ENCODE results near the gene NIN. TPM values are rescaled to one million over a fixed set of nuclear protein-coding genes. Genes with fewer than 3 reads are reported as not detected.

The NIN gene
- polyA plus RNA-seq, 3 donors: 34.6 to 36.0 (median 35.1) TPM

DNA sequence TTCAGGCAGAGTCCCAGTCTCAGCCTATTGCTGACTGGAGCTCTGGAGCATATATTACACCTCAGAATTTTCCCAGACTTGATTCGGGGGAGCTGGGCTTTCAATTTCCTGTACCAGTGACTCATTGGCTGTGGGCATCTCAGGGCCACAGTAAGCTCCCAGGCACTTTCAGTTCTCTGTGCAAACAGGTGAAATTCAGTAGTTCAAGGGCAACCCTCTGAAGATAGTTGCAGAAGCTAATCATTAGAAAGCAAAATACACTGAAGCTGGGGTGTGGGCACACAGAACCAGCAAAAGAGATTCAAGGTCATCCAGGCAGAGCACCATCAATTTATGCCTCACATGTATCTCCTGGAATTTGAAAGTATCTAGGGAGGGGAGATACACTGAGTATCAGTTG is 8.1 kb upstream of the NIN start:
- no peak for DNase-seq (ENCODE audit: low read depth in 3 of 3, low spot score in 2 of 3)

GRCh38 chr14:50837850-50838470 is 7.0 kb upstream of the NIN start:
- DNase-seq (ENCODE audit: low read depth in 3 of 3, low spot score in 2 of 3): no peak

- DNase-seq (ENCODE audit: low read depth in 3 of 3, low spot score in 2 of 3): no peak
Measured at GRCh38 chr14:50837271-50837670, 6.3 kb upstream of the NIN start.

GRCh38 chr14:50836515-50836914 is 5.6 kb upstream of the NIN start:
- no peak for DNase-seq (ENCODE audit: low read depth in 3 of 3, low spot score in 2 of 3)

- no peak for DNase-seq (ENCODE audit: low read depth in 3 of 3, low spot score in 2 of 3)
Measured at GRCh38 chr14:50835280-50835679, 4.3 kb upstream of the NIN start.

DNA sequence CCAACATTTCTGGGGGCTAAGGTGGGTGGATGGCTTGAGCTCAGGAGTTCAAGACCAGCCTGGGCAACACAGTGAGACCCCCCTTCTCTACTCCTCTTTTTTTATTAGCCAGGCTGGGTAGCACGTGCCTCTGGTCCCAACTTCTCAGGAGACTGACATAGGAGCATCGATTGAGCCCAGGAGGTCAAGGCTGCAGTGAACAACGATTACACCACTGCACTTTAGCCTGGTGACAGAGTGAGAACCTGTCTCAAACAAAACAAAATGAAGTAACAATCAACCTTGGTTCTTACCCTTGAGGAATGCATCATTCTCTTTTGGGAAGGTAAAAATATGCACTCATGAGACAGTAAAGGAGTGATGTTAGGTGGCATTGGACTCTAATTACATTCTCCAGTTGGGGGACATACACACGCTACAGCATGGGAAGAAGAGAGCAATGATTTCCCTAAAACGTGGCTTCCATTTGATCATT is 3.9 kb upstream of the NIN start:
- DNase-seq (ENCODE audit: low read depth in 3 of 3, low spot score in 2 of 3): no peak

DNA sequence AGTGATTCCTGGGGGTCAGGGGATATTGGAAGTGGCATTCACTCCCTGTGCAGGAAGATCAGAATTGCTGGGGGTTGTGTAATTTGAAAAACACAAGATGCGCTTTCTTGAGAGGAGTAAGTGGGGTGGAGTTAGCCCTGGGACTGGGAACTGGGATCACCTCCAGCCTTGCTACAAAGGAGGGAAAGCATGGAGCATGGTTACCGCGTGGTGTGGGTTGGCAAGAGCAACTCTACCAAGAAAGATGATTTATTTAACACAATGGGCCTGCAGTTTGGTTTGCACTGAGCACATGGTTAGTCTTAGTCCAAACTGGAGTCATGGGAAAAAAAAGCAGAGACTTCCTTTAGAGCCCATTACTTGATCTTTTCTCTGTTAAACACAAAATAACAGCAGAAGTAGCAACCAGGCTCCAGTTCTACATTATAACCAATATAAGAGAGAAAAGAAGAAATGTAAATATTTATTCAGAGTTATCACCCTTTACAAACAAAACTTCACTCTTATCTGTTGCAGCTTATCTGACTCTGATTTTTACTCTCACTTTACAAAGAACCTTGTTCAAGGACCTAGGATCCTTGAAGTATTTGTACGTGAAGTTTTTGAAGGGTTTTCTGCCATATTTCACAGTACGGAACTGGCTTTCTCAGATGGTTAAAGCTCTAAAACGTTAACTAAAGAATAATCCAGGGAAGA is 2.1 kb upstream of the NIN start:
- DNase-seq (ENCODE audit: low read depth in 3 of 3, low spot score in 2 of 3): no peak

DNA sequence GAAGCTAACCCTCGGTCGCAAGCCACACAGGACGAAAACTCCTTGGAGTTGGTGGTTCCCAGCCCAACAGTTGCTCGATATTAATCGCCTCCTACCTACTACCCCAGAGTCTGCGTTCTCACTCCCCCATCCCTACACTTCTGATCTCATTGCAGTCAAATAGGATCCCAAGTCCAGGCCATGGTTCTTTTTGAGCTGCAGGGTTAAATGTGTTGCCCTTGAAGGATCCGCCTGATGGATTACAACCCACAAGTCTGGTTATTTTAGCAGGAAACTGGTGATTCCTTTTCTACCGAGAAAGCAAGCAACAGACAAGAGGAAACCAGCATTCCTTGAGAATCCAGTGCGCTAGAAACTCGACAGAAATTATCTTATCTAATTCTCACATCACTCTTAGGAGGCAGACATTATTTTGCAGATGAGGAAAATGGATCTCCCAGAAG is 785 bp upstream of the NIN start:
- DNase-seq (ENCODE audit: low read depth in 3 of 3, low spot score in 2 of 3): no peak

DNA sequence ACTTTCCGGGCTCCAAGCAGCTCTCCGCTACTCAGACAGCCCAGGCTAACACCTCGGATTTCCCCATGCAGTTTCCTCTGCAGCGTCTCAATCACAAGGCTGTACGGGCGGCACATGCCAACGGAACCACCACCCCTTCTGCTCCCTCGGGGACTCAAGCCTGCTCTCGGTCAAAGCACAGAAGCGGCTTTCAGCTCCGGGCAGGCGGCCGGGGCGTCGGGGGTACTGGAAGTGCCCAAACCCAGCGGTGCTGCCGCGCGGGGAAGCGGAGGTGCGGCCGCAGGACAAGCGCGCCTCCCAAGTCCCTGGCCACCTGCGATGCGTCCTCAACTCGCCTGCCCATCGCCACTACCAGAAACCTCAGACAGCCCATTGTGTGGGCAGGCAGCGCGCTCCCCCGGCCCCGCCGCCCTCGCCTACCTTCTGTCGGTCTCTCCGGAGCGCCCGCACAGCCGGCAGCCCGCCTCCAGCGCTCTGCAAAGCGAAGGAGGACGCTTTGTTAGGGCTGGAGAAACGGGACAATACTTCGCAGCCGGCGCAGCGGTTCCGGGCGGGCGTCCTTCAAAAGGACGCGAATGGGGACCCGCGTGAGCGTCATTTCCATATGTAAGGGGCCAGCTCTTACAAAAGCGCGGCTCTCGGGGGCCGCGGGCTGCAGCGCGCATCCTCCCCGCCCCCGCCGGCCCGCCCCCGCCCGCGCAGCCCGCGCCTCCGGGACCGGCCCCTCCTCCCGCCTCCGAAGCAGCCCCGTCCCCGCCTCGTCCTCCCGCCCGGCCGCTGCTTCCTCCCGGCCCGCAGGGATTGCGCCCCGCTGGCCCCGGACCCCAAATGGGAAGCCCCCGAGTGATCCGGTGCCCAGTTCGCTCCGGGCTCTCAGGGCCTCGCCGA is 674 bp downstream of the NIN start:
- DNase-seq (ENCODE audit: low read depth in 3 of 3, low spot score in 2 of 3): no peak

- DNase-seq (ENCODE audit: low read depth in 3 of 3, low spot score in 2 of 3): no peak
Measured at GRCh38 chr14:50829489-50830043, 1.4 kb downstream of the NIN start.

DNA sequence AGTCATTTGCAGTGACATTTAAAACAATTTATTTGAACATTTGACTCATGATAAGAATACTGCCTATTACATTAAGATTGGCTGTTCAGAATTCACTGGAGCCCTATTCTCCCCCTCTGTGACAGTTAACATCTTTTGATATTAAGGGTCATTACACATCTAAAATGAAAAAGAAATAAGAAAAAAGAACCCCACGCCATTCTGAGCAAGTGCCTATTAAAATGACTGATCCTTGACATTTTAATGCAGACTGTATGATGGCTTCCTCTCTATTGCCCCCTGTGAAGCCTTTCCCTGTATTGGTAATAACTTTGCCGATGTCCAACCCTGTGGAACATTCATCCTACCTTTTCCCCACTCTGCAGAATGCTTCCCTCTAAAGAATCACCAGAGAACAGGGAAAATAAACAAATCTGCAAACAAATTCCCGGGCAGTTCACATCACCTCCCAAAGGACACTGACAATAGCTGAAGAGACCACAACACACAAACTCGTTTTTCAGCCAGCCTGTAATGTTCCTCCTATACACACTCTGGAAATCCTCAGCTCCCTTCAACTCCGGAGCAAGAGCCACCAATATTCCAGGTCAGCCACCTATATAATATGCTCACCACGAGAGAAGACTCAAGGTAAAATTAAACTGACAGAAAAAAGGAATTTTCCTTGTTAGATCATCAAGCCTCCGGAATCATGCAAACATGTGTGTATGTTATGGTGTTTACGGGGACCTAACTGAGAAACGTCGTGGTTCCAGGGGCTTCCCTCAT is 2.1 kb downstream of the NIN start:
- no peak for DNase-seq (ENCODE audit: low read depth in 3 of 3, low spot score in 2 of 3)

DNA sequence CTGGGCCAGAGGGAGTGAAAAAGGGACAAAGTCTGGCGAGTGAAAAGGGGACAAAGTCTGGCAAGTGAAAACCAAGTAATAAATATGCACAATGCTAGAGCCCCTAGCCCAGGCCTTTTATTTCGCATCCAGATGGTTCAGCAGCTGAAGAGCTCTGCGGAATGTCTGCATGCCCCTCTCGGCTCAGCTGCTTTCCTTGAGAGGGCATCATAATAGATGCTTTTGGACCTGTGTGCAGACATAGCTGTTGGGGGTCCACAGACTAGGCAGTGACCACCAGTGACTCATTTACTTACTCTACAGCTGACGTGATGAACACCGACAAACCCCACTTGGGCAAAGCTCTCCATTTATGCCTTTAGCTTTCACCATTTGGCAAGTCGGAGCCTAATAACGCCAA is 4.3 kb downstream of the NIN start:
- DNase-seq (ENCODE audit: low read depth in 3 of 3, low spot score in 2 of 3): no peak

- DNase-seq (ENCODE audit: low read depth in 3 of 3, low spot score in 2 of 3): no peak
Measured at GRCh38 chr14:50825307-50825706, 5.7 kb downstream of the NIN start.

GRCh38 chr14:50823762-50824636 is 7.0 kb downstream of the NIN start:
- DNase-seq (ENCODE audit: low read depth in 3 of 3, low spot score in 2 of 3): no peak

GRCh38 chr14:50823051-50823761 is 7.8 kb downstream of the NIN start:
- no peak for DNase-seq (ENCODE audit: low read depth in 3 of 3, low spot score in 2 of 3)

GRCh38 chr14:50822501-50823042 is 8.4 kb downstream of the NIN start:
- no peak for DNase-seq (ENCODE audit: low read depth in 3 of 3, low spot score in 2 of 3)

GRCh38 chr14:50821510-50822464 is 9.2 kb downstream of the NIN start:
- DNase-seq (ENCODE audit: low read depth in 3 of 3, low spot score in 2 of 3): no peak
